ENCODE measurements around the gene PSMD10.

Gene PSMD10

GRCh38 chrX:108097380-108097779 is 6.0 kb upstream of the PSMD10 start:
- TF ChIP-seq CTCF (IDR thresholded peaks at IDR 0.05; ENCODE audit: insufficient read depth, low read length) = no peak
- TF ChIP-seq SPI1 (IDR thresholded peaks at IDR 0.05; ENCODE audit: borderline replicate concordance, low read depth) = no peak
- no peak for TF ChIP-seq GABPA (IDR thresholded peaks at IDR 0.05; ENCODE audit: low read depth)
- no peak for TF ChIP-seq REST (IDR thresholded peaks at IDR 0.05; ENCODE audit: insufficient replicate concordance, low read depth)
- TF ChIP-seq POLR2AphosphoS5 (IDR thresholded peaks at IDR 0.05; ENCODE audit: low read depth) = no peak
- H3K4me3 ChIP-seq (replicated peaks; ENCODE audit: insufficient read depth, low read length) = no peak overlapping the region
- no peak for DNase-seq (ENCODE audit: low read depth in 1 of 2, low spot score in 1 of 2)
- H3K27me3 ChIP-seq (ENCODE audit: insufficient read depth, poor library complexity, severe bottlenecking) = no peaks in the 10 kb centered on the region
- H3K27ac ChIP-seq (replicated peaks) = no peak overlapping the region

GRCh38 chrX:108091878-108092291 is 543 bp upstream of the PSMD10 start:
- TF ChIP-seq SPI1 (IDR thresholded peaks at IDR 0.05; ENCODE audit: borderline replicate concordance, low read depth) (no peak), CTCF (IDR thresholded peaks at IDR 0.05; ENCODE audit: insufficient read depth, low read length) (no peak), POLR2AphosphoS5 (IDR thresholded peaks at IDR 0.05; ENCODE audit: low read depth) (no peak), REST (IDR thresholded peaks at IDR 0.05; ENCODE audit: insufficient replicate concordance, low read depth) (no peak), GABPA (IDR thresholded peaks at IDR 0.05; ENCODE audit: low read depth) (no peak)
- peak overlapping the region; percentile 48 for H3K27ac ChIP-seq (replicated peaks)
- peak overlapping the region; percentile 60 for H3K4me3 ChIP-seq (replicated peaks; ENCODE audit: insufficient read depth, low read length)
- DNase-seq (ENCODE audit: low read depth in 1 of 2, low spot score in 1 of 2) = no peak
- H3K27me3 ChIP-seq (ENCODE audit: insufficient read depth, poor library complexity, severe bottlenecking) = no peaks in the 10 kb centered on the region

- Histone ChIP-seq H3K27me3 (ENCODE audit: insufficient read depth, poor library complexity, severe bottlenecking) (no peaks in the 10 kb centered on the region), H3K27ac (replicated peaks) (peak overlapping the region; percentile 78), H3K4me3 (replicated peaks; ENCODE audit: insufficient read depth, low read length) (peak overlapping the region; percentile 60)
- TF ChIP-seq SPI1 (IDR thresholded peaks at IDR 0.05; ENCODE audit: borderline replicate concordance, low read depth) = no peak
- TF ChIP-seq CTCF (IDR thresholded peaks at IDR 0.05; ENCODE audit: insufficient read depth, low read length) = no peak
- TF ChIP-seq REST (IDR thresholded peaks at IDR 0.05; ENCODE audit: insufficient replicate concordance, low read depth) = no peak
- TF ChIP-seq GABPA (IDR thresholded peaks at IDR 0.05; ENCODE audit: low read depth) = no peak
- no peak for TF ChIP-seq POLR2AphosphoS5 (IDR thresholded peaks at IDR 0.05; ENCODE audit: low read depth)
- no peak for DNase-seq (ENCODE audit: low read depth in 1 of 2, low spot score in 1 of 2)
Observed at GRCh38 chrX:108090491-108091263, 665 bp downstream of the PSMD10 start.
